Panc1 (cell line): ENCODE results near the gene ZC3H7B. TPM values are rescaled to one million over a fixed set of nuclear protein-coding genes. Genes with fewer than 3 reads are reported as not detected.
"Not testable (repeated sequence)": the region's sequence is repeated elsewhere in the genome, so short reads cannot be mapped to it uniquely, and the experiment has no call there.

Experiments used
- ATAC-seq: fragments of 200-7000 bp; cut with Tn5 transposase; 2 replicates; pipeline ENCODE4 v1.9.1; 2020; ENCODE audit warnings: mild to moderate bottlenecking, moderate library complexity
- BruUV-seq: library from RNA; stranded (reverse); fragments of 400-500 nt; replicated peaks from 2 replicates; lab custom pipeline; 2021; lab: Mats Ljungman, UMichigan
- CTCF ChIA-PET: fragments of 300-600 bp; sonication (Branson Sonifier 250); formaldehyde crosslinking; loops from one replicate; lab custom pipeline; 2022; ENCODE audit warnings: antibody characterized with exemption; lab: Charles Lee
- POLR2A ChIA-PET: fragments of 300-600 bp; sonication (Branson Sonifier 250); formaldehyde crosslinking; loops from one replicate; lab custom pipeline; 2022; ENCODE audit warnings: antibody characterized with exemption; lab: Charles Lee
- DNase-seq: peaks from one replicate; pipeline ENCODE4 v3.0.0-alpha.2; 2010; ENCODE audit warnings: low read depth, low spot score
- H3K27ac ChIP-seq: 2 replicates; pipeline ENCODE4 v1.5.1; 2011; ENCODE audit warnings: mild to moderate bottlenecking, low read length, inconsistent platforms
- H3K27me3 ChIP-seq: fragments of 200-500 bp; sonication (Bioruptor generic); 2 replicates; pipeline ENCODE4 v1.6.0; 2014; ENCODE audit warnings: low read length, inconsistent platforms; ENCODE audit not compliant: control insufficient read depth, insufficient read depth
- H3K36me3 ChIP-seq: fragments of 200-500 bp; sonication (Bioruptor generic); 2 replicates; pipeline ENCODE4 v1.5.1; 2014; ENCODE audit warnings: inconsistent platforms, mild to moderate bottlenecking, low read length, moderate library complexity; ENCODE audit not compliant: control insufficient read depth, insufficient read depth
- H3K4me1 ChIP-seq: 2 replicates; pipeline ENCODE4 v1.5.1; 2011; ENCODE audit warnings: inconsistent platforms, mild to moderate bottlenecking, low read length, moderate library complexity; ENCODE audit not compliant: control insufficient read depth, insufficient read depth
- H3K4me3 ChIP-seq, 2 experiments: 2 replicates each; pipeline ENCODE4 v1.5.1; 2011 to 2012; ENCODE audit warnings: low read depth in 2 of 2, low read length in 2 of 2, mild to moderate bottlenecking in 2 of 2, inconsistent platforms in 1 of 2, moderate library complexity in 1 of 2
- H3K9me3 ChIP-seq: fragments of 200-500 bp; sonication (Bioruptor generic); 2 replicates; pipeline ENCODE4 v1.5.1; 2014; ENCODE audit warnings: low read depth, mild to moderate bottlenecking, inconsistent platforms, low read length, moderate library complexity; ENCODE audit not compliant: control insufficient read depth, insufficient read depth
- CTCF ChIP-seq: fragments of 450-650 bp; IDR thresholded peaks from 2 replicates; pipeline ENCODE4 v1.5.1; 2017; ENCODE audit warnings: mild to moderate bottlenecking
- POLR2AphosphoS5 ChIP-seq: IDR thresholded peaks from 2 replicates; pipeline ENCODE4 v1.6.1; 2012; ENCODE audit warnings: mild to moderate bottlenecking, low read depth, low read length, moderate library complexity
- REST ChIP-seq, 2 experiments: IDR thresholded peaks; 2 replicates each; pipeline ENCODE4 v1.6.1; 2011 to 2012; ENCODE audit warnings: low read depth in 2 of 2, control low read depth in 1 of 2, low read length in 1 of 2, mild to moderate bottlenecking in 1 of 2, moderate library complexity in 1 of 2; ENCODE audit not compliant: insufficient read depth in 1 of 2
- SIN3A ChIP-seq: IDR thresholded peaks from 2 replicates; pipeline ENCODE4 v1.6.1; 2012; ENCODE audit warnings: low read depth, mild to moderate bottlenecking, low read length, moderate library complexity, borderline replicate concordance; ENCODE audit not compliant: insufficient read depth
- TCF7L2 ChIP-seq: IDR thresholded peaks from 2 replicates; pipeline ENCODE4 v1.6.1; 2011; ENCODE audit warnings: mild to moderate bottlenecking, low read depth, low read length, inconsistent platforms
- in situ Hi-C: cut with HindIII; loops from 2 replicates; pipeline ENCODE4 v1.10.0; 2016; ENCODE audit warnings: low sequenced_read_pairs, low pct_unique_long_range_greater_than_20kb
- intact Hi-C: fragments of 100-400 bp; cut with micrococcal nuclease; formaldehyde crosslinking; loops from one replicate; pipeline ENCODE4 v1.10.0; 2022; ENCODE audit not compliant: unreplicated experiment
- total RNA-seq: library from RNA; stranded (reverse); gene quantifications from one replicate; pipeline ENCODE4 v1.2.1, GENCODE V29; 2021; ENCODE audit not compliant: unreplicated experiment

ZC3H7B gene
- total RNA-seq, 1 experiment from 2014 or later, result 62.0 TPM

DNA sequence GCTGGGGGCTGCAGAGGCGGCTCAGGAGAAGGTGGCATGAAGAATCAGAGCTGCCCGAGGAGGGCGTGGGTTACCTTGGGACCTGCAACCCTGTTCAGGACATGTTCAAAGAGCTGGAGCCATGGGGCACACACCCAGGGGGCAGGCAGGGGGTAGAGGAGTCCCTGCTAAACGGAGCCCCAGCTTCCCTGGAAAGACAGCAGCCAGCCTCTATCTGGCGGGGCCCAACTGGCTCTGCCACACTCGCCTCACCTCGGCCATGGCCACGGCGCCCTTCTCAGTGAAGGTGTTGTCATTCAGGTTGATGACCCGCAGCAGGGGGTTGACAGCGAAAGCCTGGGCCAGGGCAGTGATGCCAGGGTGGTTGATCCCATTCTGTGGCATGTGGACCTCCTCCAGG lies 43.6 kb upstream of the ZC3H7B start:
- TF ChIP-seq CTCF (no peak), TCF7L2 (no peak), POLR2AphosphoS5 (no peak), REST (IDR thresholded peaks at IDR 0.05; ENCODE audit: insufficient read depth in 1 of 2, low read depth in 2 of 2, low read length in 1 of 2) (no peak), SIN3A (no peak)
- ChIA-PET CTCF (interaction anchor here (0.5 kb wide), 1 partner anchor 89 kb away, joined by 4 read pairs; no protein-coding TSS in a partner anchor), POLR2A (no interaction called here)
- peak; percentile 5; the same call in 1 of the 2 replicates for ATAC-seq
- in situ Hi-C loops, result no loop called here
- no TSS peak for BruUV-seq
- peaks cover 4% of the 10 kb centered on the region for H3K36me3 ChIP-seq
- H3K27me3 ChIP-seq, result no peaks in the 10 kb centered on the region
- H3K4me1 ChIP-seq, result peaks cover 21% of the 10 kb centered on the region
- H3K27ac ChIP-seq, result peak overlapping the region; percentile 63; the same call in 1 of the 2 replicates
- H3K4me3 ChIP-seq, result no peak overlapping the region
- no peaks in the 10 kb centered on the region for H3K9me3 ChIP-seq
- intact Hi-C loops, result no loop called here
- DNase-seq, result no peak

GRCh38 chr22:41259756-41260155 lies 41.6 kb upstream of the ZC3H7B start:
- in situ Hi-C loops, ATAC-seq, BruUV-seq: not testable (repeated sequence)

GRCh38 chr22:41260871-41261270 lies 40.5 kb upstream of the ZC3H7B start:
- Histone ChIP-seq H3K4me3 (no peak overlapping the region), H3K36me3 (peaks cover 12% of the 10 kb centered on the region), H3K27ac (no peak overlapping the region), H3K4me1 (peaks cover 21% of the 10 kb centered on the region), H3K27me3 (no peaks in the 10 kb centered on the region), H3K9me3 (no peaks in the 10 kb centered on the region)
- ATAC-seq, result no peak
- intact Hi-C loops, result no loop called here
- BruUV-seq, result no TSS peak
- ChIA-PET POLR2A (no interaction called here), CTCF (no interaction called here)
- DNase-seq, result no peak
- in situ Hi-C loops, result no loop called here
- TF ChIP-seq TCF7L2 (no peak), POLR2AphosphoS5 (no peak), REST (IDR thresholded peaks at IDR 0.05; ENCODE audit: insufficient read depth in 1 of 2, low read depth in 2 of 2, low read length in 1 of 2) (no peak), CTCF (no peak)

More at GRCh38 chr22:41259756-41260155, 41.6 kb upstream of the ZC3H7B start:
- CTCF ChIA-PET, H3K4me3 ChIP-seq, intact Hi-C loops, H3K27ac ChIP-seq, H3K27me3 ChIP-seq, DNase-seq, H3K9me3 ChIP-seq, H3K36me3 ChIP-seq: not testable (repeated sequence)
- peaks cover 21% of the 10 kb centered on the region for H3K4me1 ChIP-seq
- POLR2A ChIA-PET, result interaction anchor here (0.6 kb wide), 1 partner anchor 31 kb away, joined by 7 read pairs; no protein-coding TSS in a partner anchor
